GM23338 (cell line): ENCODE data around the gene SUMF1. TPM values are rescaled to one million over a fixed set of nuclear protein-coding genes. Genes with fewer than 3 reads are reported as not detected.

ENCODE experiments used
- ATAC-seq: fragments of 200-7000 bp; cut with Tn5 transposase; 3 replicates; pipeline ENCODE4 v1.9.1; 2020
- DNase-seq: peaks from one replicate; pipeline ENCODE4 v3.0.0-alpha.2; 2015; ENCODE audit warnings: low spot score
- H2AFZ ChIP-seq: fragments of 200-600 bp; sonication (generic); 2 replicates; pipeline ENCODE4 v1.8.0; 2016; ENCODE audit warnings: antibody characterized with exemption, mild to moderate bottlenecking, moderate library complexity
- H3F3A ChIP-seq: fragments of 200-600 bp; sonication (generic); replicated peaks from 2 replicates; pipeline ENCODE4 v1.8.0; 2017; ENCODE audit warnings: antibody characterized with exemption, mixed run types, low read depth
- H3K27ac ChIP-seq: fragments of 200-600 bp; sonication (generic); 2 replicates; pipeline ENCODE4 v1.6.1; 2016; ENCODE audit warnings: low read depth
- H3K27me3 ChIP-seq: fragments of 200-600 bp; sonication (generic); 2 replicates; pipeline ENCODE4 v1.8.0; 2016; ENCODE audit warnings: mild to moderate bottlenecking, mixed run types, moderate library complexity; ENCODE audit not compliant: insufficient read depth
- H3K36me3 ChIP-seq: fragments of 200-600 bp; sonication (generic); 2 replicates; pipeline ENCODE4 v1.8.0; 2016; ENCODE audit warnings: mild to moderate bottlenecking; ENCODE audit not compliant: insufficient read depth
- H3K4me1 ChIP-seq: fragments of 200-600 bp; sonication (generic); 2 replicates; pipeline ENCODE4 v1.8.0; 2016; ENCODE audit warnings: mild to moderate bottlenecking, moderate library complexity; ENCODE audit not compliant: insufficient read depth
- H3K4me2 ChIP-seq: fragments of 200-600 bp; sonication (generic); 2 replicates; pipeline ENCODE4 v1.7.1; 2017; ENCODE audit warnings: mixed run types
- H3K4me3 ChIP-seq: fragments of 200-600 bp; sonication (generic); 2 replicates; pipeline ENCODE4 v1.6.1; 2016; ENCODE audit warnings: mixed run types
- H3K79me2 ChIP-seq: fragments of 200-600 bp; sonication (generic); replicated peaks from 2 replicates; pipeline ENCODE4 v1.8.0; 2017; ENCODE audit warnings: mild to moderate bottlenecking; ENCODE audit not compliant: insufficient read depth
- H3K9me2 ChIP-seq: fragments of 200-600 bp; sonication (generic); 2 replicates; pipeline ENCODE4 v1.8.0; 2017; ENCODE audit not compliant: insufficient read depth
- H4K20me1 ChIP-seq: fragments of 200-600 bp; sonication (generic); replicated peaks from 2 replicates; pipeline ENCODE4 v1.8.0; 2017; ENCODE audit warnings: mild to moderate bottlenecking; ENCODE audit not compliant: insufficient read depth
- H3K27ac Mint-ChIP-seq: 2 replicates; pipeline ENCODE4 v1.8.0; 2020; ENCODE audit warnings: inconsistent platforms, mild to moderate bottlenecking, moderate library complexity, mixed read lengths
- H3K27me3 Mint-ChIP-seq: 3 replicates; pipeline ENCODE4 v1.8.0; 2022; ENCODE audit warnings: low read depth, mild to moderate bottlenecking, moderate library complexity, mixed read lengths, inconsistent platforms; ENCODE audit not compliant: insufficient read depth, poor library complexity
- H3K36me3 Mint-ChIP-seq: 3 replicates; pipeline ENCODE4 v1.8.0; 2021; ENCODE audit warnings: low read depth, mild to moderate bottlenecking, inconsistent platforms, moderate library complexity, mixed read lengths
- H3K4me1 Mint-ChIP-seq: 3 replicates; pipeline ENCODE4 v1.8.0; 2020; ENCODE audit warnings: mild to moderate bottlenecking, inconsistent platforms, mixed read lengths
- H3K4me3 Mint-ChIP-seq: 3 replicates; pipeline ENCODE4 v1.8.0; 2021; ENCODE audit warnings: moderate library complexity, mild to moderate bottlenecking, inconsistent platforms, mixed read lengths
- H3K9me3 Mint-ChIP-seq: 3 replicates; pipeline ENCODE4 v1.8.0; 2020; ENCODE audit warnings: moderate library complexity, mild to moderate bottlenecking, inconsistent platforms, mixed read lengths
- CREB1 ChIP-seq: fragments of 250-450 bp; sonication (Bioruptor Pico); IDR thresholded peaks from 2 replicates; pipeline ENCODE4 v1.5.0; 2020; ENCODE audit warnings: low read depth, mild to moderate bottlenecking, moderate library complexity
- CTCF ChIP-seq, 2 experiments: fragments of 200-600 bp in 1 of 2; sonication (generic) in 1 of 2; conservative IDR thresholded peaks; 2 replicates each; pipeline versions ENCODE4 v1.5.1 to v1.6.1; 2016 to 2017; ENCODE audit warnings: antibody characterized with exemption in 2 of 2, low read depth in 2 of 2, mild to moderate bottlenecking in 2 of 2, moderate library complexity in 1 of 2
- REST ChIP-seq: IDR thresholded peaks from one replicate; pipeline ENCODE4 v1.6.1; 2018; ENCODE audit warnings: antibody characterized with exemption; ENCODE audit not compliant: unreplicated experiment
- ZNF114 ChIP-seq: fragments of 250-450 bp; sonication (Bioruptor Pico); IDR thresholded peaks from 2 replicates; pipeline ENCODE4 v1.5.0; 2020; ENCODE audit warnings: mild to moderate bottlenecking, moderate library complexity
- ZNF331 ChIP-seq: fragments of 250-450 bp; sonication (Bioruptor Pico); IDR thresholded peaks from 2 replicates; pipeline ENCODE4 v1.5.0; 2020; ENCODE audit warnings: low read depth, mild to moderate bottlenecking, moderate library complexity
- ZNF462 ChIP-seq: fragments of 250-450 bp; sonication (Bioruptor Pico); IDR thresholded peaks from 2 replicates; pipeline ENCODE4 v1.5.0; 2020; ENCODE audit warnings: mild to moderate bottlenecking, moderate library complexity
- polyA plus RNA-seq: library from polyadenylated mRNA; unstranded; fragments of >200 nt; fragmentation: Nextera tagmentation; extraction: Ambion mirVana; gene quantifications from 2 replicates; pipeline ENCODE4 v1.2.1, GENCODE V29; 2016
- total RNA-seq: library from RNA; depleted of rRNA; stranded (reverse); fragments of >200 nt; shearing (Covaris generic); gene quantifications from 2 replicates; pipeline ENCODE4 v1.2.3, GENCODE V29; 2014

The SUMF1 gene
- total and polyA plus RNA-seq, 2 experiments from 2014 or later: 6.9 to 20.3 TPM

GRCh38 chr3:4478261-4478660 is 11.2 kb upstream of the SUMF1 start:
- no peaks in the 10 kb centered on the region for H3K36me3 ChIP-seq
- DNase-seq (no peak), ATAC-seq (no peak)
- H3K27ac ChIP-seq: no peak overlapping the region
- peaks cover 2% of the 10 kb centered on the region for H3K27me3 Mint-ChIP-seq
- no peaks in the 10 kb centered on the region for H3F3A ChIP-seq
- H3K4me3 ChIP-seq: no peak overlapping the region
- no peaks in the 10 kb centered on the region for H3K79me2 ChIP-seq
- no peaks in the 10 kb centered on the region for H4K20me1 ChIP-seq
- H3K27ac Mint-ChIP-seq: no peak overlapping the region
- H3K4me1 Mint-ChIP-seq: peaks cover 4% of the 10 kb centered on the region; the same call in 2 of the 3 replicates
- no peak overlapping the region for H2AFZ ChIP-seq
- H3K4me2 ChIP-seq: no peak overlapping the region
- H3K27me3 ChIP-seq: no peaks in the 10 kb centered on the region
- no peak overlapping the region for H3K4me3 Mint-ChIP-seq
- no peaks in the 10 kb centered on the region for H3K9me2 ChIP-seq
- TF ChIP-seq CREB1 (CRISPR knock-in tag) (no peak), ZNF114 (CRISPR knock-in tag) (no peak), CTCF (conservative IDR thresholded peaks at IDR 0.05; ENCODE audit: low read depth in 2 of 2) (no peak), ZNF331 (no peak), REST (no peak), ZNF462 (CRISPR knock-in tag) (no peak)
- H3K36me3 Mint-ChIP-seq: no peaks in the 10 kb centered on the region
- H3K9me3 Mint-ChIP-seq: no peaks in the 10 kb centered on the region
- H3K4me1 ChIP-seq: 0 out of 2 replicates have a peak, but pooled peaks cover 3% of the 10 kb centered on the region
